Adrenal gland (tissue), 12 donors: ENCODE results near the gene ANP32E. TPM values are rescaled to one million over a fixed set of nuclear protein-coding genes. Genes with fewer than 3 reads are reported as not detected.
"Not testable (repeated sequence)": the region's sequence is repeated elsewhere in the genome, so short reads cannot be mapped to it uniquely, and the experiment has no call there.

ENCODE experiments used
- DNase-seq, 7 donors: peaks; one replicate each; pipeline ENCODE4 v3.0.0-alpha.2; 2019 to 2020
- H3K27ac ChIP-seq, 5 donors: fragments of 200-600 bp; sonication (generic) in 4 of 5; 1 replicate in 3 of 5; 2 replicates in 2 of 5; pipeline versions ENCODE4 v1.5.1 to v1.8.0; 2016 to 2020; ENCODE audit warnings: mild to moderate bottlenecking in 1 of 5
- H3K27me3 ChIP-seq: fragments of 200-600 bp; 2 replicates; pipeline ENCODE4 v1.8.0; 2021
- H3K36me3 ChIP-seq, 2 donors: fragments of 200-600 bp; replicated peaks in 1 of 2; 1 replicate in 1 of 2; 2 replicates in 1 of 2; pipeline versions ENCODE4 v1.5.1 to v1.8.0; 2018 to 2022
- H3K4me1 ChIP-seq, 2 donors: fragments of 200-600 bp; replicated peaks in 1 of 2; 1 replicate in 1 of 2; 2 replicates in 1 of 2; pipeline versions ENCODE4 v1.5.1 to v1.8.0; 2018 to 2021
- H3K4me3 ChIP-seq, 4 donors: fragments of 200-600 bp; sonication (generic) in 3 of 4; one replicate each; pipeline ENCODE4 v1.5.1; 2016 to 2018
- H3K9me3 ChIP-seq, 3 donors: fragments of 200-600 bp; sonication (generic) in 1 of 3; replicated peaks in 1 of 3; 1 replicate in 2 of 3; 2 replicates in 1 of 3; pipeline versions ENCODE4 v1.5.1 to v1.8.0; 2016 to 2021
- POLR2A ChIP-seq, 2 donors: fragments of 450-650 bp; IDR thresholded peaks; one replicate each; pipeline ENCODE4 v1.6.1; 2017; ENCODE audit warnings: antibody characterized with exemption in 2 of 2, mild to moderate bottlenecking in 2 of 2, moderate library complexity in 1 of 2
- WGBS, 4 donors: extraction: QIAGEN DNeasy Blood & Tissue Kit in 2 of 4; methylation state at CpG; one replicate each; pipeline versions ENCODE4 v1.1.5 to v1.1.7; 2013 to 2017; 5-methylcytosine and 5-hydroxymethylcytosine counted together
- intact Hi-C, 2 donors: fragments of 100-400 bp; cut with DNase I; formaldehyde crosslinking; loops; one replicate each; pipeline versions ENCODE4 v1.14.1 to v1.15.0; 2022 to 2023
- polyA plus RNA-seq, 3 donors: library from polyadenylated mRNA; stranded (reverse); fragments of 200-250 nt in 2 of 3; fragments of 350-450 nt in 1 of 3; fragmentation: Illumina TruSeq in 1 of 3; extraction: RNeasy Lipid Tissue Mini Kit (QIAGEN cat#74804) in 1 of 3; gene quantifications; one replicate each; pipeline ENCODE4 v1.2.3, GENCODE V29; 2013 to 2014
- total RNA-seq, 9 donors: library from RNA; depleted of rRNA in 4 of 9; stranded (reverse); fragments of >200 nt in 4 of 9; fragments of 120-200 nt in 1 of 9; fragmentation: NEBNext Ultra II Directional in 1 of 9; extraction: Animal tissue kit (Norgen Biotek cat#: 25700) in 1 of 9; gene quantifications; one replicate each; pipeline versions ENCODE4 v1.1.0 to v1.2.4, GENCODE V29; 2013 to 2023
- TF ChIP-seq, protein P1 (sequence below), 6 experiments: fragments of 450-650 bp in 4 of 6; fragments of 200-600 bp in 2 of 6; sonication (generic) in 1 of 6; IDR thresholded peaks; 1 replicate in 5 of 6; 2 replicates in 1 of 6; pipeline versions ENCODE4 v1.5.1 to v1.8.0; 2016 to 2021; ENCODE audit warnings: antibody characterized with exemption in 6 of 6, mild to moderate bottlenecking in 2 of 6, moderate library complexity in 1 of 6
- donor health status: healthy with polysubstance abuse.
- donor health status: Bipolar disorder and iron deficiency.
- donor health status: DM: yes; HTN: yes; CAD: no.
- donor health status: DM: no; HTN: no; CAD: no.
- donor health status: DM: no; HTN: no; CAD: no.
- donor health status: DM: yes; HTN: yes; CAD: no.

ANP32E gene
- total and polyA plus RNA-seq, 12 donors: 13.2 to 81.9 (median 35.3) TPM

DNA sequence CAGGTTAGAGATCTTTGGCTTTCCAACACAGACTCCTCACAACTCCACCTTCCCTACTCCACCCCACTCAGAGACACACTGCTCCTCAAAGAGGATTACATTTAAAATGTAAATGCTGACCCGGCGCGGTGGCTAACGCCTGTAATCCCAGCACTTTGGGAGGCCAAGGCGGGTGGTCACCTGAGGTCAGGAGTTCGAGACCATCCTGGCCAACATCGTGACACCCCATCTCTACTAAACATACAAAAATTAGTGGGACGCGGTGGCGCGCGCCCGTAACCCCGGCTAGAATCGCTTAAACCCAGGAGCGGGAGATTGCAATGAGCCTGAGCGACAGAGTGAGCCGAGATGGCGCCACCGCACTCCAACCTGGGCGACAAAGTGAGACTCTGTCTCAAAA lies 1.8 kb upstream of the ANP32E start:
- Histone ChIP-seq H3K4me1 (peaks cover 4 to 17% of the 10 kb centered on the region in 2 donors), H3K4me3 (no peak overlapping the region), H3K27ac (no peak overlapping the region), H3K36me3 (no peaks in the 10 kb centered on the region), H3K27me3 (no peaks in the 10 kb centered on the region), H3K9me3 (no peaks in the 10 kb centered on the region)
- peak in 2 of 7 donors; percentile 25 to 52 for DNase-seq
- intact Hi-C loops: no loop called here
- no peak for TF ChIP-seq POLR2A (IDR thresholded peaks at IDR 0.05)
- TF ChIP-seq, protein P1, sequence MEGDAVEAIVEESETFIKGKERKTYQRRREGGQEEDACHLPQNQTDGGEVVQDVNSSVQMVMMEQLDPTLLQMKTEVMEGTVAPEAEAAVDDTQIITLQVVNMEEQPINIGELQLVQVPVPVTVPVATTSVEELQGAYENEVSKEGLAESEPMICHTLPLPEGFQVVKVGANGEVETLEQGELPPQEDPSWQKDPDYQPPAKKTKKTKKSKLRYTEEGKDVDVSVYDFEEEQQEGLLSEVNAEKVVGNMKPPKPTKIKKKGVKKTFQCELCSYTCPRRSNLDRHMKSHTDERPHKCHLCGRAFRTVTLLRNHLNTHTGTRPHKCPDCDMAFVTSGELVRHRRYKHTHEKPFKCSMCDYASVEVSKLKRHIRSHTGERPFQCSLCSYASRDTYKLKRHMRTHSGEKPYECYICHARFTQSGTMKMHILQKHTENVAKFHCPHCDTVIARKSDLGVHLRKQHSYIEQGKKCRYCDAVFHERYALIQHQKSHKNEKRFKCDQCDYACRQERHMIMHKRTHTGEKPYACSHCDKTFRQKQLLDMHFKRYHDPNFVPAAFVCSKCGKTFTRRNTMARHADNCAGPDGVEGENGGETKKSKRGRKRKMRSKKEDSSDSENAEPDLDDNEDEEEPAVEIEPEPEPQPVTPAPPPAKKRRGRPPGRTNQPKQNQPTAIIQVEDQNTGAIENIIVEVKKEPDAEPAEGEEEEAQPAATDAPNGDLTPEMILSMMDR (IDR thresholded peaks at IDR 0.05): no peak
- 92 to 95% (median 94%) methylated on average over 20 to 21 of the region's 21 CpGs for WGBS, 4 donors

DNA sequence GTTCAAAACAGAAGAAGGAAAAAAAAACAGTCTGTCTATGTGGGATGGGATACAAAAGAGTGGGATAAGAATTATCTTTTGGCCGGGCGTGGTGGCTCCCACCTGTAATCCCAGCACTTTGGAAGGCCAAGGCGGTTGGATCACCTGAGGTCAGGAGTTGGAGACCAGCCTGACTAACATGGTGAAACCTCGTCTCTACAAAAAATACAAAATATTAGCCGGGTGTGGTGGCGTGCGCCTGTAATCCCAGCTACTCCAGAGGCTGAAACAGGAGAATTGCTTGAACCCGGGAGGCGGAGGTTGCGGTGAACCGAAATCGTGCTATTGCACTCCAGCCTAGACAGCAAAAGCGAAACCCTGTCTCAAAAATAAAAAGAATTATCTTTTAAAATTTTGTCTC lies 1.3 kb upstream of the ANP32E start:
- H3K27me3 ChIP-seq, H3K4me3 ChIP-seq, H3K27ac ChIP-seq, intact Hi-C loops, H3K9me3 ChIP-seq, H3K36me3 ChIP-seq: not testable (repeated sequence)
- peaks cover 4 to 17% of the 10 kb centered on the region in 2 donors for H3K4me1 ChIP-seq
- DNase-seq: peak in 2 of 7 donors; percentile 20 to 54
- 88 to 96% (median 93%) methylated on average over 13 of the region's 13 CpGs for WGBS, 4 donors

DNA sequence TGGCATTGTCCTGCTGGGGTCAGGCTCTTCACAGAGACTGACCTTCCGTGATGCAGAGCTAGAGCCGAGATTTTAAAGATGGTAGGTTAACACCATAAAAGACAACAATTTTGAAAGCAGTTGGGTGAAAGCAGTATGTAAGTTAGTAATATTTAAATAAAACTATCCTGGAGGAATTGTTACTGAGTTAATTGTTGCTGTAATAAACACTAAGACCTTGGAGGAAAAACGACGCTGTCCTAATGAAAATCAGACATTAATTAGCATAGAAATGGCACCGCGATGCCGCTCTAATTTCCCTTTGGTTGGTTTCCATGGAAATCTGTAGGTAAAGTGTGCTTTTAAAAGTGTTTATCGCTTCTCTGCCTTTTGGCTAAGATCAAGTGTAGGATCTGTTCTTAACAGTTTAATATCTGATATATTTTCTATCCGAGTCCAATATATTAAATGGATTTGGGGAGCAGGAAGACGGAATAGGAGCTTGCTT lies 745 bp upstream of the ANP32E start:
- H3K4me1 ChIP-seq: peaks cover 4 to 17% of the 10 kb centered on the region in 2 donors
- DNase-seq: peak in 1 of 7 donors; percentile 48
- no peaks in the 10 kb centered on the region for H3K9me3 ChIP-seq
- peak overlapping the region in 2 of 5 donors; percentile 20 to 45 for H3K27ac ChIP-seq
- TF ChIP-seq POLR2A (IDR thresholded peaks at IDR 0.05): no peak
- TF ChIP-seq, protein P1 (IDR thresholded peaks at IDR 0.05): no peak
- 28 to 34% (median 29%) methylated on average over 10 of the region's 10 CpGs for WGBS, 4 donors
- no peaks in the 10 kb centered on the region for H3K36me3 ChIP-seq
- peak overlapping the region in 2 of 4 donors; percentile 19 to 70 for H3K4me3 ChIP-seq
- no peaks in the 10 kb centered on the region for H3K27me3 ChIP-seq
- intact Hi-C loops: no loop called here

DNA sequence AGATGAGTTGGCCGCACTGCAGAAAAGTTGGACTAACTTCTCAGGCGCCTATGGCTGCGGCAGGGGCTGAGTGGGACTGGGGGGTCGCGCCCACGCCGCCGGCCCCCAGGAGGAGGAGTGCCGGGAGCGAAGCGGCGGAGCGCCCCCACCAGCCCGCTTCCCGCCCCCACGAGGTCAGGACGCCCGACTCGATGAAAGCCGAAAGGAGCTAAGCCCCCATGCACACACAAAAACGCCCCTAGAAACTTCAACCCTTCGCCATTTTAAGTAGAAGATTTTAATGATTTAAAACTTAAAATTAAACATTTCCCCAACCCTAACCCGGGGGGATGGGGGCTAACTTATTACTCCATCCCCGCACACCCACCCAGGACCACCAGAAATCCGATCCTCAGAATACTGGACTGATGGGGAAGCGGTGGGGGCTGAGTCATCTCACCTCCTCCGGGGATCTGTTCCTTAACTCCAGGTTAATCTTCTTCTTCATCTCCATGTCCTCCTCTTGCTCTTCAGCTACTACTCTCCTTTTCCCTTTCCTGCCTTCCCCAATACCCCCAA lies 539 bp downstream of the ANP32E start:
- peak overlapping the region; percentile 70 to 90 (median 79) for H3K4me3 ChIP-seq
- TF ChIP-seq, protein P1 (IDR thresholded peaks at IDR 0.05): no peak
- no peak for TF ChIP-seq POLR2A (IDR thresholded peaks at IDR 0.05)
- intact Hi-C loops: no loop called here
- peaks cover 4 to 17% of the 10 kb centered on the region in 2 donors for H3K4me1 ChIP-seq
- no peaks in the 10 kb centered on the region for H3K9me3 ChIP-seq
- peak in 6 of 7 donors; percentile 35 to 66 (median 44) for DNase-seq
- H3K27ac ChIP-seq: peak overlapping the region; percentile 97 to 99 (median 98)
- H3K36me3 ChIP-seq: peaks cover 0 to 3% of the 10 kb centered on the region in 2 donors
- 0 to 2% (median 0%) methylated on average over 11 to 27 of the region's 27 CpGs for WGBS, 4 donors
- no peaks in the 10 kb centered on the region for H3K27me3 ChIP-seq
